Jurkat, Clone E6-1 (cell line): Measurements from ENCODE around the gene CIC.
"Not testable (repeated sequence)": the region's sequence is repeated elsewhere in the genome, so short reads cannot be mapped to it uniquely, and the experiment has no call there.

Experiments used
- DNase-seq: peaks from one replicate; pipeline ENCODE4 v3.0.0-alpha.2; 2011; ENCODE audit warnings: low read depth, low spot score
- H3K4me3 ChIP-seq: 2 replicates; pipeline ENCODE4 v1.5.1; 2011; ENCODE audit warnings: mild to moderate bottlenecking, low read length, control low read depth, moderate library complexity

The CIC gene

GRCh38 chr19:42323852-42324654 is 55.0 kb downstream of the CIC start:
- H3K4me3 ChIP-seq: no peak overlapping the region
- no peak for DNase-seq

GRCh38 chr19:42324655-42325307 is 55.7 kb downstream of the CIC start:
- H3K4me3 ChIP-seq: peak overlapping the region; percentile 88
- no peak for DNase-seq

GRCh38 chr19:42325308-42325895 is 56.4 kb downstream of the CIC start, which contains the start of gene MEGF8:
TSS of gene MEGF8 (plus strand) at chr19:42325635. CDS start at chr19:42326244, 609 bp downstream.
- peak; percentile 99 for DNase-seq
- H3K4me3 ChIP-seq: peak within 1 kb of the TSS; percentile 88

GRCh38 chr19:42325896-42326771 is 57.1 kb downstream of the CIC start:
- peak overlapping the region; percentile 88 for H3K4me3 ChIP-seq
- no peak for DNase-seq

GRCh38 chr19:42326969-42327368 is 57.9 kb downstream of the CIC start:
- no peak for DNase-seq
- H3K4me3 ChIP-seq: no peak overlapping the region

GRCh38 chr19:42327381-42327780 is 58.3 kb downstream of the CIC start:
- H3K4me3 ChIP-seq: no peak overlapping the region
- no peak for DNase-seq

- DNase-seq: no peak
- H3K4me3 ChIP-seq: no peak overlapping the region
Measured at GRCh38 chr19:42328106-42328505, 59.1 kb downstream of the CIC start.

- no peak for DNase-seq
- no peak overlapping the region for H3K4me3 ChIP-seq
Measured at GRCh38 chr19:42328854-42329253, 59.8 kb downstream of the CIC start.

- no peak for DNase-seq
- no peak overlapping the region for H3K4me3 ChIP-seq
Measured at GRCh38 chr19:42330241-42330711, 61.2 kb downstream of the CIC start.

GRCh38 chr19:42331333-42331732 is 62.3 kb downstream of the CIC start:
- H3K4me3 ChIP-seq, DNase-seq: not testable (repeated sequence)

GRCh38 chr19:42332059-42332458 is 63.0 kb downstream of the CIC start:
- DNase-seq: no peak
- no peak overlapping the region for H3K4me3 ChIP-seq

GRCh38 chr19:42333018-42333417 is 64.0 kb downstream of the CIC start:
- no peak overlapping the region for H3K4me3 ChIP-seq
- DNase-seq: no peak

GRCh38 chr19:42333975-42334696 is 65.1 kb downstream of the CIC start:
- no peak overlapping the region for H3K4me3 ChIP-seq
- DNase-seq: no peak

GRCh38 chr19:42334697-42335373 is 65.8 kb downstream of the CIC start:
- DNase-seq: no peak

GRCh38 chr19:42335374-42335936 is 66.4 kb downstream of the CIC start:
- no peak for DNase-seq
- H3K4me3 ChIP-seq: no peak overlapping the region

More at GRCh38 chr19:42334697-42335373, 65.8 kb downstream of the CIC start:
- H3K4me3 ChIP-seq: no peak overlapping the region

- H3K4me3 ChIP-seq: no peak overlapping the region
- no peak for DNase-seq
Measured at GRCh38 chr19:42335971-42336370, 66.9 kb downstream of the CIC start.

GRCh38 chr19:42339126-42339860 is 70.2 kb downstream of the CIC start:
- not testable (repeated sequence) for H3K4me3 ChIP-seq, DNase-seq
